GM23338 (cell line): ENCODE data around the gene SLC16A12. TPM values are rescaled to one million over a fixed set of nuclear protein-coding genes. Genes with fewer than 3 reads are reported as not detected.

Source experiments
- ATAC-seq: fragments of 200-7000 bp; cut with Tn5 transposase; 3 replicates; pipeline ENCODE4 v1.9.1; 2020
- DNase-seq: peaks from one replicate; pipeline ENCODE4 v3.0.0-alpha.2; 2015; ENCODE audit warnings: low spot score
- H2AFZ ChIP-seq: fragments of 200-600 bp; sonication (generic); 2 replicates; pipeline ENCODE4 v1.8.0; 2016; ENCODE audit warnings: antibody characterized with exemption, mild to moderate bottlenecking, moderate library complexity
- H3F3A ChIP-seq: fragments of 200-600 bp; sonication (generic); replicated peaks from 2 replicates; pipeline ENCODE4 v1.8.0; 2017; ENCODE audit warnings: antibody characterized with exemption, mixed run types, low read depth
- H3K27ac ChIP-seq: fragments of 200-600 bp; sonication (generic); 2 replicates; pipeline ENCODE4 v1.6.1; 2016; ENCODE audit warnings: low read depth
- H3K27me3 ChIP-seq: fragments of 200-600 bp; sonication (generic); 2 replicates; pipeline ENCODE4 v1.8.0; 2016; ENCODE audit warnings: mild to moderate bottlenecking, mixed run types, moderate library complexity; ENCODE audit not compliant: insufficient read depth
- H3K36me3 ChIP-seq: fragments of 200-600 bp; sonication (generic); 2 replicates; pipeline ENCODE4 v1.8.0; 2016; ENCODE audit warnings: mild to moderate bottlenecking; ENCODE audit not compliant: insufficient read depth
- H3K4me1 ChIP-seq: fragments of 200-600 bp; sonication (generic); 2 replicates; pipeline ENCODE4 v1.8.0; 2016; ENCODE audit warnings: mild to moderate bottlenecking, moderate library complexity; ENCODE audit not compliant: insufficient read depth
- H3K4me2 ChIP-seq: fragments of 200-600 bp; sonication (generic); 2 replicates; pipeline ENCODE4 v1.7.1; 2017; ENCODE audit warnings: mixed run types
- H3K4me3 ChIP-seq: fragments of 200-600 bp; sonication (generic); 2 replicates; pipeline ENCODE4 v1.6.1; 2016; ENCODE audit warnings: mixed run types
- H3K79me2 ChIP-seq: fragments of 200-600 bp; sonication (generic); replicated peaks from 2 replicates; pipeline ENCODE4 v1.8.0; 2017; ENCODE audit warnings: mild to moderate bottlenecking; ENCODE audit not compliant: insufficient read depth
- H3K9me2 ChIP-seq: fragments of 200-600 bp; sonication (generic); 2 replicates; pipeline ENCODE4 v1.8.0; 2017; ENCODE audit not compliant: insufficient read depth
- H4K20me1 ChIP-seq: fragments of 200-600 bp; sonication (generic); replicated peaks from 2 replicates; pipeline ENCODE4 v1.8.0; 2017; ENCODE audit warnings: mild to moderate bottlenecking; ENCODE audit not compliant: insufficient read depth
- H3K27ac Mint-ChIP-seq: 2 replicates; pipeline ENCODE4 v1.8.0; 2020; ENCODE audit warnings: inconsistent platforms, mild to moderate bottlenecking, moderate library complexity, mixed read lengths
- H3K27me3 Mint-ChIP-seq: 3 replicates; pipeline ENCODE4 v1.8.0; 2022; ENCODE audit warnings: low read depth, mild to moderate bottlenecking, moderate library complexity, mixed read lengths, inconsistent platforms; ENCODE audit not compliant: insufficient read depth, poor library complexity
- H3K36me3 Mint-ChIP-seq: 3 replicates; pipeline ENCODE4 v1.8.0; 2021; ENCODE audit warnings: low read depth, mild to moderate bottlenecking, inconsistent platforms, moderate library complexity, mixed read lengths
- H3K4me1 Mint-ChIP-seq: 3 replicates; pipeline ENCODE4 v1.8.0; 2020; ENCODE audit warnings: mild to moderate bottlenecking, inconsistent platforms, mixed read lengths
- H3K4me3 Mint-ChIP-seq: 3 replicates; pipeline ENCODE4 v1.8.0; 2021; ENCODE audit warnings: moderate library complexity, mild to moderate bottlenecking, inconsistent platforms, mixed read lengths
- H3K9me3 Mint-ChIP-seq: 3 replicates; pipeline ENCODE4 v1.8.0; 2020; ENCODE audit warnings: moderate library complexity, mild to moderate bottlenecking, inconsistent platforms, mixed read lengths
- CREB1 ChIP-seq: fragments of 250-450 bp; sonication (Bioruptor Pico); IDR thresholded peaks from 2 replicates; pipeline ENCODE4 v1.5.0; 2020; ENCODE audit warnings: low read depth, mild to moderate bottlenecking, moderate library complexity
- EZH2 ChIP-seq: fragments of 200-600 bp; sonication (generic); IDR thresholded peaks from one replicate; pipeline ENCODE4 v1.8.0; 2017; ENCODE audit warnings: antibody characterized with exemption, mild to moderate bottlenecking, low read depth; ENCODE audit not compliant: unreplicated experiment
- EZH2phosphoT487 ChIP-seq: fragments of 200-600 bp; sonication (generic); IDR thresholded peaks from one replicate; pipeline ENCODE4 v1.8.1; 2018; ENCODE audit warnings: antibody characterized with exemption; ENCODE audit not compliant: unreplicated experiment
- JUNB ChIP-seq: IDR thresholded peaks from one replicate; pipeline ENCODE4 v1.6.1; 2016; ENCODE audit warnings: antibody characterized with exemption; ENCODE audit not compliant: unreplicated experiment
- NANOG ChIP-seq: IDR thresholded peaks from 2 replicates; pipeline ENCODE4 v1.6.1; 2016; ENCODE audit warnings: antibody characterized with exemption, borderline replicate concordance
- POLR2AphosphoS5 ChIP-seq: IDR thresholded peaks from 2 replicates; pipeline ENCODE4 v1.6.1; 2016; ENCODE audit warnings: antibody characterized with exemption, low read depth
- STAT1 ChIP-seq: IDR thresholded peaks from one replicate; pipeline ENCODE4 v1.6.1; 2016; ENCODE audit warnings: antibody characterized with exemption; ENCODE audit not compliant: unreplicated experiment
- ZNF114 ChIP-seq: fragments of 250-450 bp; sonication (Bioruptor Pico); IDR thresholded peaks from 2 replicates; pipeline ENCODE4 v1.5.0; 2020; ENCODE audit warnings: mild to moderate bottlenecking, moderate library complexity
- ZNF331 ChIP-seq: fragments of 250-450 bp; sonication (Bioruptor Pico); IDR thresholded peaks from 2 replicates; pipeline ENCODE4 v1.5.0; 2020; ENCODE audit warnings: low read depth, mild to moderate bottlenecking, moderate library complexity
- polyA plus RNA-seq: library from polyadenylated mRNA; unstranded; fragments of >200 nt; fragmentation: Nextera tagmentation; extraction: Ambion mirVana; gene quantifications from 2 replicates; pipeline ENCODE4 v1.2.1, GENCODE V29; 2016
- total RNA-seq: library from RNA; depleted of rRNA; stranded (reverse); fragments of >200 nt; shearing (Covaris generic); gene quantifications from 2 replicates; pipeline ENCODE4 v1.2.3, GENCODE V29; 2014
- TF ChIP-seq, protein P1 (sequence below): IDR thresholded peaks from 2 replicates; pipeline ENCODE4 v1.6.1; 2016; ENCODE audit warnings: antibody characterized with exemption
- TF ChIP-seq, protein P2 (sequence below), 2 experiments: fragments of 200-600 bp in 1 of 2; sonication (generic) in 1 of 2; conservative IDR thresholded peaks; 2 replicates each; pipeline versions ENCODE4 v1.5.1 to v1.6.1; 2016 to 2017; ENCODE audit warnings: antibody characterized with exemption in 2 of 2, low read depth in 2 of 2, mild to moderate bottlenecking in 2 of 2, moderate library complexity in 1 of 2
- TF ChIP-seq, protein P3 (sequence below): fragments of 250-450 bp; sonication (Bioruptor Pico); IDR thresholded peaks from 2 replicates; pipeline ENCODE4 v1.5.0; 2020; ENCODE audit warnings: mild to moderate bottlenecking, moderate library complexity
- TF ChIP-seq, protein P4 (sequence below): IDR thresholded peaks from one replicate; pipeline ENCODE4 v1.6.1; 2018; ENCODE audit warnings: antibody characterized with exemption; ENCODE audit not compliant: unreplicated experiment

SLC16A12 gene
- total and polyA plus RNA-seq, 2 experiments from 2014 or later: 0.84 to 2.0 TPM

DNA sequence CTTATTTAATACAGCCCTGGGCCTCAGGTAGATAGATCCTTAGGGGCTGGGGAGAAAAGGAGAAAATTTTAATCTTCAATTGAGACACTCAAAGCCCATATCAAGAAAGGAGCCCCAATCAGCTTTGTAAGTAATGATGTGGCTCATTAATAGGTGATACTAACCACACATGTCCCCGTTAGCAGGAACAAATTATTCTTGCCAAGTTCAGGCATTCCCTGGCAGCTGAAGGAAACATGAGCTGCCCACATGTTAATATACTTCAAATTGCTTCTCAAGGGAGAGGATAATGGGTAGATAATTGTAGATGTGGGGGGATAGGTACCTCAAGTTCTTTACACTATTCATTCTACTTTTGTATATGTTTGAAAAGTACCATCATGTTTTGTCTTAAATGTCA lies 106.5 kb downstream of the SLC16A12 start (continued):
- TF ChIP-seq ZNF331 (CRISPR knock-in tag): no peak
- no peak for TF ChIP-seq EZH2

DNA sequence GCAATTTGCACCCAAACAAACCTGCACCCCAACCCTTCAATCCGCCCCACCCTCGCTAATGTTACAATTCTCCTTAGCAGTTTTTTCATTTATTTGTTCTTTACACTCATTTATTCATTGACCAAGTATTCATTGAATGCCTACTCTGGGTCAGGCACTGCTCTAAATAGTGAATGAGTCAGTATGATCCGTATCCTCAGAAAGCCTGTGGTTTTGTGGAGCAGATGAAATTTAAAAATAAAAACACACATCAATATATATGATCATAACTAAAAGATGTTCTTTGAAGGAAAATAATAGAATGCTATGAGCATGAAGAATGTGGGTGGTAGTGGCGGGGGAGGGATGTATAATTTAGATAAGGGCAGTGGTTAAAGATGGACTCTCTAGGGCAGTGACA lies 107.8 kb downstream of the SLC16A12 start:
- Mint-ChIP-seq H3K27ac (no peak overlapping the region), H3K4me3 (no peak overlapping the region), H3K36me3 (no peaks in the 10 kb centered on the region), H3K4me1 (peaks cover 34% of the 10 kb centered on the region), H3K9me3 (no peaks in the 10 kb centered on the region), H3K27me3 (peaks cover 2% of the 10 kb centered on the region)
- ATAC-seq (no peak), DNase-seq (no peak)
- Histone ChIP-seq H3K4me2 (no peak overlapping the region), H3K27ac (no peak overlapping the region), H2AFZ (no peak overlapping the region), H3K27me3 (no peaks in the 10 kb centered on the region), H3K36me3 (no peaks in the 10 kb centered on the region), H3K9me2 (no peaks in the 10 kb centered on the region), H3K4me3 (no peak overlapping the region), H3F3A (no peaks in the 10 kb centered on the region), H3K79me2 (no peaks in the 10 kb centered on the region), H3K4me1 (peaks cover 19% of the 10 kb centered on the region), H4K20me1 (no peaks in the 10 kb centered on the region)
- TF ChIP-seq EZH2 (no peak), EZH2phosphoT487 (no peak), CREB1 (CRISPR knock-in tag) (no peak), POLR2AphosphoS5 (no peak), ZNF114 (CRISPR knock-in tag) (no peak), ZNF331 (CRISPR knock-in tag) (no peak), NANOG (no peak), JUNB (no peak), STAT1 (no peak)
- TF ChIP-seq, protein P1, sequence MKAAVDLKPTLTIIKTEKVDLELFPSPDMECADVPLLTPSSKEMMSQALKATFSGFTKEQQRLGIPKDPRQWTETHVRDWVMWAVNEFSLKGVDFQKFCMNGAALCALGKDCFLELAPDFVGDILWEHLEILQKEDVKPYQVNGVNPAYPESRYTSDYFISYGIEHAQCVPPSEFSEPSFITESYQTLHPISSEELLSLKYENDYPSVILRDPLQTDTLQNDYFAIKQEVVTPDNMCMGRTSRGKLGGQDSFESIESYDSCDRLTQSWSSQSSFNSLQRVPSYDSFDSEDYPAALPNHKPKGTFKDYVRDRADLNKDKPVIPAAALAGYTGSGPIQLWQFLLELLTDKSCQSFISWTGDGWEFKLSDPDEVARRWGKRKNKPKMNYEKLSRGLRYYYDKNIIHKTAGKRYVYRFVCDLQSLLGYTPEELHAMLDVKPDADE: no peak
- TF ChIP-seq, protein P2, sequence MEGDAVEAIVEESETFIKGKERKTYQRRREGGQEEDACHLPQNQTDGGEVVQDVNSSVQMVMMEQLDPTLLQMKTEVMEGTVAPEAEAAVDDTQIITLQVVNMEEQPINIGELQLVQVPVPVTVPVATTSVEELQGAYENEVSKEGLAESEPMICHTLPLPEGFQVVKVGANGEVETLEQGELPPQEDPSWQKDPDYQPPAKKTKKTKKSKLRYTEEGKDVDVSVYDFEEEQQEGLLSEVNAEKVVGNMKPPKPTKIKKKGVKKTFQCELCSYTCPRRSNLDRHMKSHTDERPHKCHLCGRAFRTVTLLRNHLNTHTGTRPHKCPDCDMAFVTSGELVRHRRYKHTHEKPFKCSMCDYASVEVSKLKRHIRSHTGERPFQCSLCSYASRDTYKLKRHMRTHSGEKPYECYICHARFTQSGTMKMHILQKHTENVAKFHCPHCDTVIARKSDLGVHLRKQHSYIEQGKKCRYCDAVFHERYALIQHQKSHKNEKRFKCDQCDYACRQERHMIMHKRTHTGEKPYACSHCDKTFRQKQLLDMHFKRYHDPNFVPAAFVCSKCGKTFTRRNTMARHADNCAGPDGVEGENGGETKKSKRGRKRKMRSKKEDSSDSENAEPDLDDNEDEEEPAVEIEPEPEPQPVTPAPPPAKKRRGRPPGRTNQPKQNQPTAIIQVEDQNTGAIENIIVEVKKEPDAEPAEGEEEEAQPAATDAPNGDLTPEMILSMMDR (conservative IDR thresholded peaks at IDR 0.05; ENCODE audit: low read depth in 2 of 2): no peak
- TF ChIP-seq, protein P3, sequence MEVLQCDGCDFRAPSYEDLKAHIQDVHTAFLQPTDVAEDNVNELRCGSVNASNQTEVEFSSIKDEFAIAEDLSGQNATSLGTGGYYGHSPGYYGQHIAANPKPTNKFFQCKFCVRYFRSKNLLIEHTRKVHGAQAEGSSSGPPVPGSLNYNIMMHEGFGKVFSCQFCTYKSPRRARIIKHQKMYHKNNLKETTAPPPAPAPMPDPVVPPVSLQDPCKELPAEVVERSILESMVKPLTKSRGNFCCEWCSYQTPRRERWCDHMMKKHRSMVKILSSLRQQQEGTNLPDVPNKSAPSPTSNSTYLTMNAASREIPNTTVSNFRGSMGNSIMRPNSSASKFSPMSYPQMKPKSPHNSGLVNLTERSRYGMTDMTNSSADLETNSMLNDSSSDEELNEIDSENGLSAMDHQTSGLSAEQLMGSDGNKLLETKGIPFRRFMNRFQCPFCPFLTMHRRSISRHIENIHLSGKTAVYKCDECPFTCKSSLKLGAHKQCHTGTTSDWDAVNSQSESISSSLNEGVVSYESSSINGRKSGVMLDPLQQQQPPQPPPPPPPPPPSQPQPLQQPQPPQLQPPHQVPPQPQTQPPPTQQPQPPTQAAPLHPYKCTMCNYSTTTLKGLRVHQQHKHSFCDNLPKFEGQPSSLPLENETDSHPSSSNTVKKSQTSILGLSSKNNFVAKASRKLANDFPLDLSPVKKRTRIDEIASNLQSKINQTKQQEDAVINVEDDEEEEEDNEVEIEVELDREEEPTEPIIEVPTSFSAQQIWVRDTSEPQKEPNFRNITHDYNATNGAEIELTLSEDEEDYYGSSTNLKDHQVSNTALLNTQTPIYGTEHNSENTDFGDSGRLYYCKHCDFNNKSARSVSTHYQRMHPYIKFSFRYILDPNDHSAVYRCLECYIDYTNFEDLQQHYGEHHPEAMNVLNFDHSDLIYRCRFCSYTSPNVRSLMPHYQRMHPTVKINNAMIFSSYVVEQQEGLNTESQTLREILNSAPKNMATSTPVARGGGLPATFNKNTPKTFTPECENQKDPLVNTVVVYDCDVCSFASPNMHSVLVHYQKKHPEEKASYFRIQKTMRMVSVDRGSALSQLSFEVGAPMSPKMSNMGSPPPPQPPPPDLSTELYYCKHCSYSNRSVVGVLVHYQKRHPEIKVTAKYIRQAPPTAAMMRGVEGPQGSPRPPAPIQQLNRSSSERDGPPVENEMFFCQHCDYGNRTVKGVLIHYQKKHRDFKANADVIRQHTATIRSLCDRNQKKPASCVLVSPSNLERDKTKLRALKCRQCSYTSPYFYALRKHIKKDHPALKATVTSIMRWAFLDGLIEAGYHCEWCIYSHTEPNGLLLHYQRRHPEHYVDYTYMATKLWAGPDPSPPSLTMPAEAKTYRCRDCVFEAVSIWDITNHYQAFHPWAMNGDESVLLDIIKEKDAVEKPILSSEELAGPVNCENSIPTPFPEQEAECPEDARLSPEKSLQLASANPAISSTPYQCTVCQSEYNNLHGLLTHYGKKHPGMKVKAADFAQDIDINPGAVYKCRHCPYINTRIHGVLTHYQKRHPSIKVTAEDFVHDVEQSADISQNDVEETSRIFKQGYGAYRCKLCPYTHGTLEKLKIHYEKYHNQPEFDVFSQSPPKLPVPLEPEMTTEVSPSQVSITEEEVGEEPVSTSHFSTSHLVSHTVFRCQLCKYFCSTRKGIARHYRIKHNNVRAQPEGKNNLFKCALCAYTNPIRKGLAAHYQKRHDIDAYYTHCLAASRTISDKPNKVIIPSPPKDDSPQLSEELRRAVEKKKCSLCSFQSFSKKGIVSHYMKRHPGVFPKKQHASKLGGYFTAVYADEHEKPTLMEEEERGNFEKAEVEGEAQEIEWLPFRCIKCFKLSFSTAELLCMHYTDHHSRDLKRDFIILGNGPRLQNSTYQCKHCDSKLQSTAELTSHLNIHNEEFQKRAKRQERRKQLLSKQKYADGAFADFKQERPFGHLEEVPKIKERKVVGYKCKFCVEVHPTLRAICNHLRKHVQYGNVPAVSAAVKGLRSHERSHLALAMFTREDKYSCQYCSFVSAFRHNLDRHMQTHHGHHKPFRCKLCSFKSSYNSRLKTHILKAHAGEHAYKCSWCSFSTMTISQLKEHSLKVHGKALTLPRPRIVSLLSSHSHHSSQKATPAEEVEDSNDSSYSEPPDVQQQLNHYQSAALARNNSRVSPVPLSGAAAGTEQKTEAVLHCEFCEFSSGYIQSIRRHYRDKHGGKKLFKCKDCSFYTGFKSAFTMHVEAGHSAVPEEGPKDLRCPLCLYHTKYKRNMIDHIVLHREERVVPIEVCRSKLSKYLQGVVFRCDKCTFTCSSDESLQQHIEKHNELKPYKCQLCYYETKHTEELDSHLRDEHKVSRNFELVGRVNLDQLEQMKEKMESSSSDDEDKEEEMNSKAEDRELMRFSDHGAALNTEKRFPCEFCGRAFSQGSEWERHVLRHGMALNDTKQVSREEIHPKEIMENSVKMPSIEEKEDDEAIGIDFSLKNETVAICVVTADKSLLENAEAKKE (CRISPR knock-in tag): no peak
- TF ChIP-seq, protein P4, sequence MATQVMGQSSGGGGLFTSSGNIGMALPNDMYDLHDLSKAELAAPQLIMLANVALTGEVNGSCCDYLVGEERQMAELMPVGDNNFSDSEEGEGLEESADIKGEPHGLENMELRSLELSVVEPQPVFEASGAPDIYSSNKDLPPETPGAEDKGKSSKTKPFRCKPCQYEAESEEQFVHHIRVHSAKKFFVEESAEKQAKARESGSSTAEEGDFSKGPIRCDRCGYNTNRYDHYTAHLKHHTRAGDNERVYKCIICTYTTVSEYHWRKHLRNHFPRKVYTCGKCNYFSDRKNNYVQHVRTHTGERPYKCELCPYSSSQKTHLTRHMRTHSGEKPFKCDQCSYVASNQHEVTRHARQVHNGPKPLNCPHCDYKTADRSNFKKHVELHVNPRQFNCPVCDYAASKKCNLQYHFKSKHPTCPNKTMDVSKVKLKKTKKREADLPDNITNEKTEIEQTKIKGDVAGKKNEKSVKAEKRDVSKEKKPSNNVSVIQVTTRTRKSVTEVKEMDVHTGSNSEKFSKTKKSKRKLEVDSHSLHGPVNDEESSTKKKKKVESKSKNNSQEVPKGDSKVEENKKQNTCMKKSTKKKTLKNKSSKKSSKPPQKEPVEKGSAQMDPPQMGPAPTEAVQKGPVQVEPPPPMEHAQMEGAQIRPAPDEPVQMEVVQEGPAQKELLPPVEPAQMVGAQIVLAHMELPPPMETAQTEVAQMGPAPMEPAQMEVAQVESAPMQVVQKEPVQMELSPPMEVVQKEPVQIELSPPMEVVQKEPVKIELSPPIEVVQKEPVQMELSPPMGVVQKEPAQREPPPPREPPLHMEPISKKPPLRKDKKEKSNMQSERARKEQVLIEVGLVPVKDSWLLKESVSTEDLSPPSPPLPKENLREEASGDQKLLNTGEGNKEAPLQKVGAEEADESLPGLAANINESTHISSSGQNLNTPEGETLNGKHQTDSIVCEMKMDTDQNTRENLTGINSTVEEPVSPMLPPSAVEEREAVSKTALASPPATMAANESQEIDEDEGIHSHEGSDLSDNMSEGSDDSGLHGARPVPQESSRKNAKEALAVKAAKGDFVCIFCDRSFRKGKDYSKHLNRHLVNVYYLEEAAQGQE: no peak
